ENCODE data around the gene FMNL2. TPM values are rescaled to one million over a fixed set of nuclear protein-coding genes. Genes with fewer than 3 reads are reported as not detected.

FMNL2 gene
- total RNA-seq, 1 donor from 2014 or later, result 34.3 TPM

DNA sequence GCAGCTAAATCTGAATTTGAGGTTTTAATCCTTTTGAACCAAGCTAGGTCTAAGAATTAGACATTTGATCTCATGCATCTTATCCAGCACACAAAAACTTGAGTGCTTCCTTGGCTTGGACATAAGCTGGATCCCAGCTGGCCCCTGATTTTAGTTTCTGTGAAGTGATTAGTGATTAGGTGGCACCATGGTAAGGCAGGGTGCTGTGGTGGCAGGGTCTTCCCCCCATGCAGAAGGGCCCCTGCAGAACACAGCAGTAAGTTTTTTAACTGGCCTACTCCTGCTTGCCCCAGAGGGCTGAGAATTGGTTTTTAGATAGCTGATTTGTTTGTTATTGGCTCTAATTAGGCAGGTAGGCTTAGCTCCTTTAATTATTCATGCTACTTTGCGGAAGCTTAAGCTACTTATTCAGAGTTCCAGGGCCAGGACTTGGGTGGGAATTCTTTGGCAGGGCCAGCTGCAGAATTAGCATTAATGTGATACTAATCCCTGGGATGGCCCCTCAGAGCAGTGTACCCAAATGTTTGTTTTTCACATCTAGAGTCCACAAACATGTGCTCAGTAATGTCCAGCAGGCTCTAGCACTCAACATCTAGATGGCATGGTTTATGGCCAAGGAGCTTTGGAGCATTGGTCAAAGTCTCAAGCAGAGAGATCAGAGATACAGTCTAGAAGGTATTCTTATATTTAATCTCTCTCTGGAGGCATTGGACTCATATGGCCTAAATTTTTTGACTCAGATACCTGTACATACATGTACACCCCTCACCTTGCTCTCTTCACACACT, 99.6 kb downstream of the FMNL2 start:
- Mint-ChIP-seq H3K4me1 (ENCODE audit: low read depth, unreplicated experiment) (peaks cover 30% of the 10 kb centered on the region), H3K36me3 (ENCODE audit: low read depth, unreplicated experiment) (no peaks in the 10 kb centered on the region), H3K27ac (ENCODE audit: unreplicated experiment) (no peak overlapping the region), H3K27me3 (ENCODE audit: low read depth, unreplicated experiment) (no peaks in the 10 kb centered on the region), H3K4me3 (ENCODE audit: unreplicated experiment) (no peak overlapping the region), H3K9me3 (ENCODE audit: unreplicated experiment) (no peaks in the 10 kb centered on the region)
- peaks cover 60% of the 10 kb centered on the region for H3K79me2 ChIP-seq (ENCODE audit: insufficient read depth, low read length)
- no peak overlapping the region for H3K9ac ChIP-seq (ENCODE audit: low read length)
- no peak overlapping the region for H3K27ac ChIP-seq (ENCODE audit: low read depth, low read length)
- H3K9me3 ChIP-seq (ENCODE audit: insufficient read depth, low read depth, low read length), result no peaks in the 10 kb centered on the region
- H3K27me3 ChIP-seq (ENCODE audit: insufficient read depth, low read length), result no peaks in the 10 kb centered on the region
- H3K4me2 ChIP-seq (ENCODE audit: low read length), result no peak overlapping the region
- H3K4me1 ChIP-seq (ENCODE audit: insufficient read depth, low read length), result no peaks in the 10 kb centered on the region
- no peak overlapping the region for H2AFZ ChIP-seq (ENCODE audit: low read depth, low read length)
- FAIRE-seq, result no peak
- no peak overlapping the region for H3K4me3 ChIP-seq (ENCODE audit: insufficient read depth, low read depth, low read length)
- no peaks in the 10 kb centered on the region for H3K36me3 ChIP-seq (ENCODE audit: insufficient read depth, low read length)
- no peak for DNase-seq (ENCODE audit: low read depth)
- peaks cover 11% of the 10 kb centered on the region for H4K20me1 ChIP-seq (ENCODE audit: insufficient read depth, low read length)
- TF ChIP-seq EZH2 (IDR thresholded peaks at IDR 0.05; ENCODE audit: insufficient read depth, low read length), result no peak
- TF ChIP-seq, protein P1, sequence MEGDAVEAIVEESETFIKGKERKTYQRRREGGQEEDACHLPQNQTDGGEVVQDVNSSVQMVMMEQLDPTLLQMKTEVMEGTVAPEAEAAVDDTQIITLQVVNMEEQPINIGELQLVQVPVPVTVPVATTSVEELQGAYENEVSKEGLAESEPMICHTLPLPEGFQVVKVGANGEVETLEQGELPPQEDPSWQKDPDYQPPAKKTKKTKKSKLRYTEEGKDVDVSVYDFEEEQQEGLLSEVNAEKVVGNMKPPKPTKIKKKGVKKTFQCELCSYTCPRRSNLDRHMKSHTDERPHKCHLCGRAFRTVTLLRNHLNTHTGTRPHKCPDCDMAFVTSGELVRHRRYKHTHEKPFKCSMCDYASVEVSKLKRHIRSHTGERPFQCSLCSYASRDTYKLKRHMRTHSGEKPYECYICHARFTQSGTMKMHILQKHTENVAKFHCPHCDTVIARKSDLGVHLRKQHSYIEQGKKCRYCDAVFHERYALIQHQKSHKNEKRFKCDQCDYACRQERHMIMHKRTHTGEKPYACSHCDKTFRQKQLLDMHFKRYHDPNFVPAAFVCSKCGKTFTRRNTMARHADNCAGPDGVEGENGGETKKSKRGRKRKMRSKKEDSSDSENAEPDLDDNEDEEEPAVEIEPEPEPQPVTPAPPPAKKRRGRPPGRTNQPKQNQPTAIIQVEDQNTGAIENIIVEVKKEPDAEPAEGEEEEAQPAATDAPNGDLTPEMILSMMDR (IDR thresholded peaks at IDR 0.05; ENCODE audit: insufficient read depth, low read depth, low read length), result no peak

GRCh38 chr2:152436148-152436547, 101.2 kb downstream of the FMNL2 start:
- no peak overlapping the region for H3K4me3 ChIP-seq (ENCODE audit: insufficient read depth, low read depth, low read length)
- peaks cover 39% of the 10 kb centered on the region for H3K4me1 Mint-ChIP-seq (ENCODE audit: low read depth, unreplicated experiment)
- H3K4me3 Mint-ChIP-seq (ENCODE audit: unreplicated experiment), result no peak overlapping the region
- TF ChIP-seq EZH2 (IDR thresholded peaks at IDR 0.05; ENCODE audit: insufficient read depth, low read length), result no peak
- TF ChIP-seq, protein P1 (IDR thresholded peaks at IDR 0.05; ENCODE audit: insufficient read depth, low read depth, low read length), result no peak
- H3K27ac ChIP-seq (ENCODE audit: low read depth, low read length), result no peak overlapping the region
- H4K20me1 ChIP-seq (ENCODE audit: insufficient read depth, low read length), result peaks cover 11% of the 10 kb centered on the region
- no peaks in the 10 kb centered on the region for H3K27me3 Mint-ChIP-seq (ENCODE audit: low read depth, unreplicated experiment)
- H3K9me3 ChIP-seq (ENCODE audit: insufficient read depth, low read depth, low read length), result no peaks in the 10 kb centered on the region
- DNase-seq (ENCODE audit: low read depth), result no peak
- H3K9me3 Mint-ChIP-seq (ENCODE audit: unreplicated experiment), result no peaks in the 10 kb centered on the region
- peaks cover 62% of the 10 kb centered on the region for H3K79me2 ChIP-seq (ENCODE audit: insufficient read depth, low read length)
- no peak overlapping the region for H3K4me2 ChIP-seq (ENCODE audit: low read length)
- H3K36me3 ChIP-seq (ENCODE audit: insufficient read depth, low read length), result no peaks in the 10 kb centered on the region
- no peak for FAIRE-seq
- no peaks in the 10 kb centered on the region for H3K27me3 ChIP-seq (ENCODE audit: insufficient read depth, low read length)
- no peak overlapping the region for H3K27ac Mint-ChIP-seq (ENCODE audit: unreplicated experiment)
- H3K36me3 Mint-ChIP-seq (ENCODE audit: low read depth, unreplicated experiment), result no peaks in the 10 kb centered on the region
- no peak overlapping the region for H3K9ac ChIP-seq (ENCODE audit: low read length)
- H2AFZ ChIP-seq (ENCODE audit: low read depth, low read length), result no peak overlapping the region
- H3K4me1 ChIP-seq (ENCODE audit: insufficient read depth, low read length), result no peaks in the 10 kb centered on the region

Measured in astrocyte (in vitro differentiated cells and primary cell).